Measurements from ENCODE around the gene SBF2.

DNA sequence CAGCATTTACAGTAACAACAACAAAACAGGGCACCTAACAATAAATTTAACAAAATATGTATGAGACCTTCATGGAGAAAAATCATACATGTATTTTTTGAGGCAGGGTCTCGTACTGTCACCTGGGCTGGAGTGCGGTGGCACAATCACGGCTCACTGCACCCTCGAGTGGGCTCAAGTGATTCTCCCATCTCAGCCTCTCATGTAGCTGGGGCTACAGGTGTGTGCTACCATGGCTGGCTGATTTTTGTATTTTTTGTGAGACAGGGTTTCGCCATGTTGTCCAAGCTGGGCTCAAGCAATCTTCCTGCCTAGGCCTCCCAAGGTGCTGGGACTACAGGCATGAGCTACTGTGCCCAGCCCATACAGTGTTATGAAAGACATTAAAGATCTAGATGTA lies 352.0 kb downstream of the SBF2 start:
- TF ChIP-seq, protein P1, sequence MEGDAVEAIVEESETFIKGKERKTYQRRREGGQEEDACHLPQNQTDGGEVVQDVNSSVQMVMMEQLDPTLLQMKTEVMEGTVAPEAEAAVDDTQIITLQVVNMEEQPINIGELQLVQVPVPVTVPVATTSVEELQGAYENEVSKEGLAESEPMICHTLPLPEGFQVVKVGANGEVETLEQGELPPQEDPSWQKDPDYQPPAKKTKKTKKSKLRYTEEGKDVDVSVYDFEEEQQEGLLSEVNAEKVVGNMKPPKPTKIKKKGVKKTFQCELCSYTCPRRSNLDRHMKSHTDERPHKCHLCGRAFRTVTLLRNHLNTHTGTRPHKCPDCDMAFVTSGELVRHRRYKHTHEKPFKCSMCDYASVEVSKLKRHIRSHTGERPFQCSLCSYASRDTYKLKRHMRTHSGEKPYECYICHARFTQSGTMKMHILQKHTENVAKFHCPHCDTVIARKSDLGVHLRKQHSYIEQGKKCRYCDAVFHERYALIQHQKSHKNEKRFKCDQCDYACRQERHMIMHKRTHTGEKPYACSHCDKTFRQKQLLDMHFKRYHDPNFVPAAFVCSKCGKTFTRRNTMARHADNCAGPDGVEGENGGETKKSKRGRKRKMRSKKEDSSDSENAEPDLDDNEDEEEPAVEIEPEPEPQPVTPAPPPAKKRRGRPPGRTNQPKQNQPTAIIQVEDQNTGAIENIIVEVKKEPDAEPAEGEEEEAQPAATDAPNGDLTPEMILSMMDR (IDR thresholded peaks at IDR 0.05 in 4 of 5, conservative IDR thresholded peaks at IDR 0.05 in 1 of 5), result no peak
- no peak for TF ChIP-seq POLR2A (IDR thresholded peaks at IDR 0.05)

Measured in gastrocnemius medialis (tissue), 4 donors.